ENCODE measurements around the gene SH2D3A. TPM values are rescaled to one million over a fixed set of nuclear protein-coding genes. Genes with fewer than 3 reads are reported as not detected.
"Not testable (repeated sequence)": the region's sequence is repeated elsewhere in the genome, so short reads cannot be mapped to it uniquely, and the experiment has no call there.

The SH2D3A gene
- total RNA-seq, 1 donor from 2014 or later, result 27.6 TPM

GRCh38 chr19:6774821-6775707 lies 7.8 kb upstream of the SH2D3A start:
- TF ChIP-seq CTCF (conservative IDR thresholded peaks at IDR 0.05; ENCODE audit: low read depth, low read length), result no peak
- H3K4me3 ChIP-seq (ENCODE audit: low read depth, low read length), result no peak overlapping the region
- DNase-seq (ENCODE audit: low read depth), result no peak

- no peak overlapping the region for H3K4me3 ChIP-seq (ENCODE audit: low read depth, low read length)
- no peak for DNase-seq (ENCODE audit: low read depth)
- no peak for TF ChIP-seq CTCF (conservative IDR thresholded peaks at IDR 0.05; ENCODE audit: low read depth, low read length)
Measured at GRCh38 chr19:6773323-6773931, 6.2 kb upstream of the SH2D3A start.

DNA sequence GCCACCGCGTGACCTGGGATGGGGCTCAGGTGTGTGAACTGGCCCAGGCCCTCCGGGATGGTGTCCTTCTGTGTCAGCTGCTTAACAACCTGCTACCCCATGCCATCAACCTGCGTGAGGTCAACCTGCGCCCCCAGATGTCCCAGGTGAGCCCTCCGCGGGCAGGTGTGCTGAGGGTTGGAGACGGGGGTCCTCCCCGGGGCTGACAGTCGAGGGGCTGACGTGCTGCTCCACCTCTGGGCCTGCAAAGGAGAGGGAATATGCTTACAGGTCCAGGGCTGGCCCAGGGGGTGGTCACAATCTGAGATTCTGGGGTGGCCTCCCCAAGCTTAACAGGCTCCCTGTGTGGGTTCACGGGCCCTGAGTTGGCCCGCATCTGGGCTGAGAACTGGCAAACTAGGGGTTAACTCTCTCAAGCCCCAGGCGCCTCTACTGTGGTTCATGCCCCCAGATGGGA lies 5.7 kb upstream of the SH2D3A start:
- TF ChIP-seq CTCF (conservative IDR thresholded peaks at IDR 0.05; ENCODE audit: low read depth, low read length), result no peak
- DNase-seq (ENCODE audit: low read depth), result no peak
- H3K4me3 ChIP-seq (ENCODE audit: low read depth, low read length), result no peak overlapping the region

GRCh38 chr19:6772028-6772865 lies 5.0 kb upstream of the SH2D3A start, which contains the start of gene VAV1:
Gene VAV1 (plus strand): TSS chr19:6772708. CDS start chr19:6772808, 100 bp downstream.
- TF ChIP-seq CTCF (conservative IDR thresholded peaks at IDR 0.05; ENCODE audit: low read depth, low read length), result peak; percentile 12
- no peak within 1 kb of the TSS for H3K4me3 ChIP-seq (ENCODE audit: low read depth, low read length)
- DNase-seq (ENCODE audit: low read depth), result no peak

DNA sequence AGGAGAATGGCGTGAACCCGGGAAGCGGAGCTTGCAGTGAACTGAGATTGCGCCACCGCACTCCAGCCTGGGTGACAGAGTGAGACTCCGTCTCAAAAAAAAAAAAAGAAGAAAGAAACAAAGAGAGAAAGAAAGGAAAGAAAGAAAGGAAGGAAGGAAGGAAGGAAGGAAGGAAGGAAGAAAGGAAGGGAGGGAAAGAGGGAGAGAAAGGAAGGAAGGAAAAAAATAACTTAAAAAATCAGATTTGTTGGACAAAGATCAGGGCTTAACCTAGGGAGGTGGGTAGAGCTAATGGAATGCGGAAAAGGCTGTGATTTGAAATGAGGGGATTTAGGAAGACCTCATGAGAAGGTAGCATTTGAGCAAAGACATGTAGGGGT lies 4.4 kb upstream of the SH2D3A start:
- not testable (repeated sequence) for DNase-seq (ENCODE audit: low read depth); H3K4me3 ChIP-seq (ENCODE audit: low read depth, low read length)

GRCh38 chr19:6769006-6769619 lies 1.9 kb upstream of the SH2D3A start:
- no peak overlapping the region for H3K4me3 ChIP-seq (ENCODE audit: low read depth, low read length)
- DNase-seq (ENCODE audit: low read depth), result no peak
- TF ChIP-seq CTCF (conservative IDR thresholded peaks at IDR 0.05; ENCODE audit: low read depth, low read length), result peak; percentile 45
